ENCODE measurements around the gene CASS4. TPM values are rescaled to one million over a fixed set of nuclear protein-coding genes. Genes with fewer than 3 reads are reported as not detected.

CASS4 gene
- total RNA-seq, 1 experiment from 2014 or later: 0.17 TPM

DNA sequence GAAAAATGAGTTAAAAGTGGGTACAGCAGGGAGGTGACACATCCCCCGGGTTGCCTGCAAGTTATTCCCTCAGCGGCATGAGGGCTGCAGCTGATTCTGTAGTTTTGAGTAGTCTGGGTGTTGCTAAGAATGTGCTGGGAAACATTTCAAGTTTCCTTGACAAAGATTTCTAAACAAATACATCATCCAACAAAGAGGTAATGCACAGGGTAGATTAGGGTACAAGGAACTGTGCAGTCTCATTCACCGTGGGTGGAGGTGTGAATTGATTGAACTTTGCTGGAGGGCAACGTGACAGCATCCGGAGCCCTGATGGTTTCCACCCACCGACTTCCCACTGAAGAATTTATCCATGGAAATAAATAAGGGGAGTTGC is 21.8 kb downstream of the CASS4 start (continued):
- TF ChIP-seq ZBTB33 (IDR thresholded peaks at IDR 0.05; ENCODE audit: extremely low read depth, insufficient replicate concordance, low read length) (no peak), ZFX (IDR thresholded peaks at IDR 0.05) (no peak), SRF (IDR thresholded peaks at IDR 0.05; ENCODE audit: low read depth) (no peak), RAD21 (IDR thresholded peaks at IDR 0.05; ENCODE audit: low read depth) (no peak)

DNA sequence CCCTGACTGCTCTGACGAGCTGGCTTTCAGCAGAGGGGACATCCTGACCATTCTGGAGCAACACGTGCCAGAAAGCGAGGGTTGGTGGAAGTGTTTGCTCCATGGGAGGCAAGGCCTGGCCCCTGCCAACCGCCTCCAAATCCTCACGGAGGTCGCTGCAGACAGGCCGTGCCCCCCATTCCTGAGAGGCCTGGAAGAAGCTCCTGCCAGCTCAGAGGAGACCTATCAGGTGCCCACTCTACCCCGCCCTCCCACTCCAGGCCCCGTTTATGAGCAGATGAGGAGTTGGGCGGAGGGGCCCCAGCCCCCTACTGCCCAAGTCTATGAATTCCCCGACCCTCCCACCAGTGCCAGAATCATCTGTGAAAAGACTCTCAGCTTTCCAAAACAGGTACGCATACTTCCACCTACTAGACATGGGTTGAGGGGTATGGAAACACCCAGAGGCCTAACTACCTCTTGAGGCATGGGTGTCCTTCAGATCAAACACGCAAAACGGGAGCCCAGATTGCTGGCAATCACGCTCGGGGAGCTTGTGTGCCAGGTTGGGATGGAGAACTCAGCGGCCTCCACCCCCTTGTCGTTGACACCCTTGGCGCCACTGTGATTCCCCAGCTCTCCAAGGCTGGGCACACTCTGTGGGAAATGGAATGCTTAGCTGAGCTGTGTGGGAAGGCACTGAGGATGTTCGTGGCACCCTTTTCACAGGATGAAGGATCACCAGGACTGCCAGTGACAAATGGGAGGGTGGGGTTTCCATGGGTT is 25.3 kb downstream of the CASS4 start:
- Histone ChIP-seq H3K27ac (ENCODE audit: low read depth, low read length) (no peak overlapping the region), H3K9ac (ENCODE audit: low read length) (no peak overlapping the region), H4K20me1 (ENCODE audit: insufficient read depth) (no peaks in the 10 kb centered on the region), H3K36me3 (ENCODE audit: control insufficient read depth in 1 of 2, insufficient read depth in 2 of 2, low read length in 2 of 2) (no peaks in the 10 kb centered on the region), H3K9me3 (ENCODE audit: control insufficient read depth in 1 of 2, insufficient read depth in 1 of 2, low read depth in 1 of 2, low read length in 2 of 2) (no peaks in the 10 kb centered on the region), H3K79me2 (ENCODE audit: insufficient read depth, low read length) (no peaks in the 10 kb centered on the region), H3K27me3 (ENCODE audit: insufficient read depth, low read length) (no peaks in the 10 kb centered on the region), H3K4me1 (ENCODE audit: control insufficient read depth in 1 of 2, insufficient read depth in 2 of 2, low read length in 2 of 2) (no peaks in the 10 kb centered on the region), H3K4me3 (replicated peaks in 1 of 2; ENCODE audit: low read depth in 1 of 2, low read length in 2 of 2) (no peak overlapping the region), H2AFZ (ENCODE audit: low read depth, low read length, poor library complexity, severe bottlenecking) (no peak overlapping the region), H3K9me2 (ENCODE audit: insufficient read depth) (no peaks in the 10 kb centered on the region), H3K4me2 (ENCODE audit: low read length) (no peak overlapping the region)
- intact Hi-C loops (cut with micrococcal nuclease): no loop called here
- BruUV-seq (replicated peaks): no TSS peak
- DNase-seq (ENCODE audit: low read depth, low spot score): no peak
- POLR2A ChIA-PET: no interaction called here
- CTCF ChIA-PET: no interaction called here
- RAD21 ChIA-PET (ENCODE audit: low non-redundant PET in 1 of 2, low total read pairs in 2 of 2, uncharacterized antibody in 2 of 2, unreplicated experiment in 2 of 2): no interaction called here
- ATAC-seq: no peak
- TF ChIP-seq ATF3 (IDR thresholded peaks at IDR 0.05) (no peak), REST (IDR thresholded peaks at IDR 0.05; ENCODE audit: low read depth) (no peak), JUND (IDR thresholded peaks at IDR 0.05) (no peak), ELF1 (IDR thresholded peaks at IDR 0.05; ENCODE audit: borderline replicate concordance, low read depth) (no peak), ZFX (IDR thresholded peaks at IDR 0.05) (no peak), EZH2phosphoT487 (IDR thresholded peaks at IDR 0.05; ENCODE audit: borderline replicate concordance) (no peak), RAD21 (IDR thresholded peaks at IDR 0.05; ENCODE audit: low read depth) (no peak), EZH2 (IDR thresholded peaks at IDR 0.05) (no peak), POLR2A (IDR thresholded peaks at IDR 0.05; ENCODE audit: borderline replicate concordance, extremely low read depth, insufficient read depth, insufficient read length) (no peak), TCF7L2 (IDR thresholded peaks at IDR 0.05; ENCODE audit: borderline replicate concordance, extremely low read depth, insufficient read depth, insufficient read length) (no peak), SRF (IDR thresholded peaks at IDR 0.05; ENCODE audit: low read depth) (no peak), EGR1 (IDR thresholded peaks at IDR 0.05; ENCODE audit: low read depth) (no peak), CEBPB (IDR thresholded peaks at IDR 0.05; ENCODE audit: low read depth) (no peak), ZBTB33 (IDR thresholded peaks at IDR 0.05; ENCODE audit: extremely low read depth, insufficient replicate concordance, low read length) (no peak), ZNF274 (IDR thresholded peaks at IDR 0.05; ENCODE audit: low read depth, low read length) (no peak)
- TF ChIP-seq, protein P1, sequence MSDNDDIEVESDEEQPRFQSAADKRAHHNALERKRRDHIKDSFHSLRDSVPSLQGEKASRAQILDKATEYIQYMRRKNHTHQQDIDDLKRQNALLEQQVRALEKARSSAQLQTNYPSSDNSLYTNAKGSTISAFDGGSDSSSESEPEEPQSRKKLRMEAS (IDR thresholded peaks at IDR 0.05): no peak

Measured in HCT116 (cell line).